Natural killer cell (primary cell): ENCODE data around the gene SIRT4. TPM values are rescaled to one million over a fixed set of nuclear protein-coding genes. Genes with fewer than 3 reads are reported as not detected.
A peak's percentile ranks its signal among the peaks of the same experiment; 100 is the strongest.

Experiments used
- ATAC-seq, 3 donors: fragments of 150-1000 bp in 2 of 3; fragments of 200-7000 bp in 1 of 3; cut with Tn5 transposase; 1 replicate in 1 of 3; 2 replicates in 2 of 3; pipeline ENCODE4 v1.10.0; 2021; ENCODE audit warnings: mild to moderate bottlenecking in 2 of 3, moderate library complexity in 2 of 3
- DNase-seq, 2 donors: peaks; one replicate each; pipeline versions ENCODE4 v3.0.0 to v3.0.0-alpha.2; 2013 to 2021; ENCODE audit warnings: mixed read lengths in 1 of 2
- H3K27ac ChIP-seq: one replicate; pipeline ENCODE4 v1.5.1; 2013; ENCODE audit warnings: mild to moderate bottlenecking, low read length
- H3K27me3 ChIP-seq: one replicate; pipeline ENCODE4 v1.6.1; 2013; ENCODE audit warnings: low read length; ENCODE audit not compliant: control insufficient read depth, insufficient read depth
- H3K36me3 ChIP-seq: one replicate; pipeline ENCODE4 v1.6.1; 2013; ENCODE audit warnings: low read length; ENCODE audit not compliant: control insufficient read depth, insufficient read depth
- H3K4me1 ChIP-seq: one replicate; pipeline ENCODE4 v1.6.1; 2013; ENCODE audit warnings: low read length; ENCODE audit not compliant: control insufficient read depth, insufficient read depth
- H3K4me3 ChIP-seq: one replicate; pipeline ENCODE4 v1.5.1; 2013; ENCODE audit warnings: low read length
- H3K9me3 ChIP-seq: one replicate; pipeline ENCODE4 v1.6.1; 2013; ENCODE audit warnings: low read length; ENCODE audit not compliant: control insufficient read depth, insufficient read depth
- H3K27ac Mint-ChIP-seq, 2 donors: one replicate each; pipeline ENCODE4 v1.8.0; 2022; ENCODE audit warnings: mild to moderate bottlenecking in 2 of 2, mixed read lengths in 2 of 2, moderate library complexity in 1 of 2
- H3K27me3 Mint-ChIP-seq, 2 donors: one replicate each; pipeline ENCODE4 v1.8.0; 2022; ENCODE audit warnings: low read depth in 2 of 2, mixed read lengths in 2 of 2
- H3K36me3 Mint-ChIP-seq: one replicate; pipeline ENCODE4 v1.8.0; 2022; ENCODE audit warnings: mixed read lengths
- H3K4me1 Mint-ChIP-seq, 2 donors: one replicate each; pipeline ENCODE4 v1.8.0; 2022; ENCODE audit warnings: mixed read lengths in 2 of 2
- H3K4me3 Mint-ChIP-seq: one replicate; pipeline ENCODE4 v1.8.0; 2022; ENCODE audit warnings: mild to moderate bottlenecking, moderate library complexity, mixed read lengths
- H3K9me3 Mint-ChIP-seq, 2 donors: one replicate each; pipeline ENCODE4 v1.8.0; 2022; ENCODE audit warnings: mixed read lengths in 2 of 2
- WGBS: methylation state at CpG from one replicate; pipeline ENCODE4 v1.1.7; 2013; ENCODE audit warnings: missing lambda C conversion rate; ENCODE audit not compliant: insufficient coverage; 5-methylcytosine and 5-hydroxymethylcytosine counted together
- intact Hi-C: fragments of 100-400 bp; cut with micrococcal nuclease; formaldehyde crosslinking; loops from one replicate; pipeline ENCODE4 v1.14.2; 2022
- total RNA-seq, 4 donors: library from RNA; stranded (reverse); fragments of 120-200 nt in 1 of 4; gene quantifications; one replicate each; pipeline versions ENCODE4 v1.2.3 to v1.2.4, GENCODE V29; 2013 to 2022
- TF ChIP-seq, protein P1 (sequence below): fragments of 200-600 bp; IDR thresholded peaks from one replicate; pipeline ENCODE4 v1.8.0; 2022; ENCODE audit warnings: antibody characterized with exemption

Gene SIRT4
- total RNA-seq, 3 donors from 2014 or later (not counting 1 experiment from before 2014, with no cell fraction given): 2.0 to 2.1 (median 2.1) TPM

DNA sequence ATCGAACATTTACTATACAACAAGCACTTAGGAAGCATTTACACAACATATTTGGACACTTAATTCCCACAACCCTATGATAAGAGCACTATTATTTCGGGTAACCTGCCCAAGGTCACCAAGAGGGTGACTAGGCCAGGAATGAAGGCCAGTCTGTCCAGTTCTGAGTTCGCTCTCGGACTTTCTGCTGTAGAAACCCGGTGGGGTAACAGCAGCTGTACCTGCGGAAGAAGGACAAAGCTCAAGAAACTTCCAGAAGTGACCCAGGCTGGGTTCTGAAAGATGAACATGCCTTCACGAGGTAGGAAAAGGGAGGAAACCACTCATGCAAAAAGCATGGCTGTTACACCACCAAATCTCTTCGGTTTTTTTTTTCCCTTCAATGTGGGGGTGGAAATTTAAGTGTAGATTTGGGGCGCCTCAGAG is 14.7 kb downstream of the SIRT4 start:
- DNase-seq: no peak

DNA sequence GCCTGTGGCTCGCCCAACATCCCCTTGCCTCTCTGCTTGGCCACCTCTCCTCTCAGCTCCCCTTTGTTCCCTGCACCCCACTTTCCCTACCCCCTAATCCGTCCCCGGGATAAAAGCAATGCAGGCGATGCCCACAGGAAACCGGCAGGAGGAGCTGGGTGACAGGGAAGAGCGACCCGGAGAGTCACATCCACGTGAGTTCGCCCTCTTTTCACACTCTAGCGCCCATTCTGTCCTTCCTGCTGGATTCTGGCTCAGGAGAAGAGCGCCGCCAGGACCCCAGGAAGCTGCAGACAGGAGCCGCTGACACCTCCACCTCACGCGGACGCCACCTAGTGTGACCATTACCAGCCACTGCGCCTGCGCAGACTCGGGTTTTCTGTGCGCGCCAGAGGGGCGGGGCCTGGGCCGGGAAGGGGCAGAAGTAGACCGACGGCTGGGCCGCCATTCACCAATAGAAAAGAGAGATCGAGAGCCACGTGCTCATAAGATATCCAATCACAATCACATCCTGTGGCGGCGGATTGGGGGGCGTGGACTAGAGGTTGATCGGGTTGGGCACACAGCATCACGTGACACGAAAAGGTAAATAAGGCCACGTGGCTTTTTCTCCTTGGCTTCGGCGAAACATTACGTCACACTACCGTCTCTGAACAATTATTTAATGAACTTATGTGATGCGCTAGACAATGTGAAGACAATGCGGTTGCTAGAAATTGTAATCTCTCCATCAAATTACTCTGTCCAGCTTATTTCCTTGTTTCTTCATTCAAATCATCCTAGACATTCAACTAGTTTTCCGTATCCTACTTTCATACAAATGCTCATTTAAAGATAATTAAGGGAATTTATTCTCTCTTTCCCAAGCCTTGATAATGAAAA is 15.3 kb downstream of the SIRT4 start:
- no peaks in the 10 kb centered on the region for H3K36me3 Mint-ChIP-seq
- H3K4me1 Mint-ChIP-seq: peaks cover 13 to 16% of the 10 kb centered on the region in 2 donors
- ATAC-seq (peak; percentile 97 to 100 (median 99)), DNase-seq (peak; percentile 99 to 100)
- TF ChIP-seq, protein P1, sequence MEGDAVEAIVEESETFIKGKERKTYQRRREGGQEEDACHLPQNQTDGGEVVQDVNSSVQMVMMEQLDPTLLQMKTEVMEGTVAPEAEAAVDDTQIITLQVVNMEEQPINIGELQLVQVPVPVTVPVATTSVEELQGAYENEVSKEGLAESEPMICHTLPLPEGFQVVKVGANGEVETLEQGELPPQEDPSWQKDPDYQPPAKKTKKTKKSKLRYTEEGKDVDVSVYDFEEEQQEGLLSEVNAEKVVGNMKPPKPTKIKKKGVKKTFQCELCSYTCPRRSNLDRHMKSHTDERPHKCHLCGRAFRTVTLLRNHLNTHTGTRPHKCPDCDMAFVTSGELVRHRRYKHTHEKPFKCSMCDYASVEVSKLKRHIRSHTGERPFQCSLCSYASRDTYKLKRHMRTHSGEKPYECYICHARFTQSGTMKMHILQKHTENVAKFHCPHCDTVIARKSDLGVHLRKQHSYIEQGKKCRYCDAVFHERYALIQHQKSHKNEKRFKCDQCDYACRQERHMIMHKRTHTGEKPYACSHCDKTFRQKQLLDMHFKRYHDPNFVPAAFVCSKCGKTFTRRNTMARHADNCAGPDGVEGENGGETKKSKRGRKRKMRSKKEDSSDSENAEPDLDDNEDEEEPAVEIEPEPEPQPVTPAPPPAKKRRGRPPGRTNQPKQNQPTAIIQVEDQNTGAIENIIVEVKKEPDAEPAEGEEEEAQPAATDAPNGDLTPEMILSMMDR: peak; percentile 35
- H3K27ac ChIP-seq: peak overlapping the region; percentile 85
- under 1% methylated on average over 39 of the region's 42 CpGs for WGBS
- peak overlapping the region; percentile 97 for H3K4me3 Mint-ChIP-seq
- H3K9me3 ChIP-seq: no peaks in the 10 kb centered on the region
- no peaks in the 10 kb centered on the region for H3K9me3 Mint-ChIP-seq
- no peaks in the 10 kb centered on the region for H3K36me3 ChIP-seq
- peak overlapping the region; percentile 96 to 98 for H3K27ac Mint-ChIP-seq
- H3K4me1 ChIP-seq: peaks cover 12% of the 10 kb centered on the region
- peak overlapping the region; percentile 59 for H3K4me3 ChIP-seq
- intact Hi-C loops: loop anchor here (1.0 kb wide), 2 partner anchors 15 to 24 kb away; partner anchors contain the start of genes RNU4-1 and SIRT4
- H3K27me3 Mint-ChIP-seq: no peaks in the 10 kb centered on the region
- no peaks in the 10 kb centered on the region for H3K27me3 ChIP-seq

More for the DNA sequence above, 14.7 kb downstream of the SIRT4 start:
- Mint-ChIP-seq H3K4me1 (peaks cover 13 to 16% of the 10 kb centered on the region in 2 donors), H3K9me3 (no peaks in the 10 kb centered on the region), H3K4me3 (peak overlapping the region; percentile 97), H3K36me3 (no peaks in the 10 kb centered on the region), H3K27me3 (no peaks in the 10 kb centered on the region), H3K27ac (peak overlapping the region; percentile 96 to 98)
- peaks cover 12% of the 10 kb centered on the region for H3K4me1 ChIP-seq
- ATAC-seq: no peak
- no peaks in the 10 kb centered on the region for H3K27me3 ChIP-seq
- whole genome bisulfite sequencing: 65% methylated on average over 7 of the region's 9 CpGs
- TF ChIP-seq, protein P1: no peak
- H3K36me3 ChIP-seq: no peaks in the 10 kb centered on the region
- H3K4me3 ChIP-seq: peak overlapping the region; percentile 59
- intact Hi-C loops: loop anchor here (1.0 kb wide), 2 partner anchors 15 to 24 kb away; partner anchors contain the start of genes RNU4-1 and SIRT4
- H3K9me3 ChIP-seq: no peaks in the 10 kb centered on the region
- H3K27ac ChIP-seq: peak overlapping the region; percentile 85

DNA sequence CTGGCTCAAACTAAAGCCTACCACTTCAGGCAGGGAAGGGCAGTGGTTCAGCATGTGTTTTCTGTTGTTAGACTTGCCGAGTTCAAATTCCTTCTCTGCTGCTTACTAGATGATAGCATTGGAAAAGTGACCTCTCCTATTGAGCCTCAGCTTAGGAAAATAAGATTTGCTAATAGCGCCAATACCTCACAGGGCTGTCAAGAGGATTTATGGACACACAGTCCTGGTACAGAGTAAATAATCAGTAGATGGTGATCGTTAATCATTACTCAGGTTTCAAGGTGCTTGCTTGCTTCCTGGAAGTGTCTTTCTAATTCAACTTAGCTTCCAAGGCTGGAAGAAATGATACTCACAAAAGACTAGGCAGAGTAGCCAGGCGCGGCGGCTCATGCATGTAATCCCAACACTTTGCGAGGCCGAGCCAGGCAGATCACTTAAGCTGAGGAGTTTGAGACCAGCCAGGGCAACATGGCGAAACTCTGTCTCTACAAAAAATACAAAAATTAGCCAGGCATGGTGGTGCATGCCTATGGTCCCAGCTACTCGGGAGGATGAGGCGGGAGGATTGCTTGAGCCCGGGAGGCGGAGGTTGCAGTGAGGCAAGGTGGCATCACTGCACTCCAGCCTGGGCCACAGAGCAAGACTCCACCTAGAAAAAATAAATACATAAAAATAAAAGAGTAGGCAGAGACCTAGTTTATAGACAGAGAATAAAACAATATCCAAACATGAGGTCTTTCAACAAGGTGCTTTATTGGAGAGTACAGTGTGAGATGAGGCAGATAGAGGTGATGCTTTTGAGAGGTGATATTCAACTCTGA is 19.5 kb downstream of the SIRT4 start:
- no peaks in the 10 kb centered on the region for H3K9me3 ChIP-seq
- ATAC-seq: no peak
- no peaks in the 10 kb centered on the region for H3K27me3 ChIP-seq
- intact Hi-C loops: loop anchor here (10.0 kb wide), 1 partner anchor 323 kb away; the partner anchor contains the start of gene CABP1
- DNase-seq: no peak
- H3K4me1 ChIP-seq: peaks cover 17% of the 10 kb centered on the region
- H3K27ac Mint-ChIP-seq: no peak overlapping the region
- TF ChIP-seq, protein P1: no peak
- no peak overlapping the region for H3K4me3 Mint-ChIP-seq
- H3K9me3 Mint-ChIP-seq: no peaks in the 10 kb centered on the region
- no peaks in the 10 kb centered on the region for H3K36me3 ChIP-seq
- peaks cover 23 to 24% of the 10 kb centered on the region in 2 donors for H3K4me1 Mint-ChIP-seq
- WGBS: 90% methylated on average over 13 of the region's 13 CpGs
- no peaks in the 10 kb centered on the region for H3K27me3 Mint-ChIP-seq
- no peak overlapping the region for H3K4me3 ChIP-seq
- H3K27ac ChIP-seq: no peak overlapping the region
- no peaks in the 10 kb centered on the region for H3K36me3 Mint-ChIP-seq
